ENCODE data around the gene CYB5A.

GRCh38 chr18:74331404-74331803 lies 39.6 kb upstream of the CYB5A start:
- TF ChIP-seq CTCF (IDR thresholded peaks at IDR 0.05) (no peak), POLR2A (IDR thresholded peaks at IDR 0.05) (no peak)

Data from thyroid gland (tissue), 4 donors.